Kidney epithelial cell (primary cell): Measurements from ENCODE around the gene RNF166. TPM values are rescaled to one million over a fixed set of nuclear protein-coding genes. Genes with fewer than 3 reads are reported as not detected.

Experiments
- DNase-seq: peaks from one replicate; pipeline ENCODE4 v3.0.0-alpha.2; 2010; ENCODE audit warnings: low read depth
- H3K27me3 ChIP-seq: 2 replicates; pipeline ENCODE4 v1.6.0; 2011; ENCODE audit warnings: low read length; ENCODE audit not compliant: control insufficient read depth, insufficient read depth
- H3K36me3 ChIP-seq: 2 replicates; pipeline ENCODE4 v1.5.1; 2011; ENCODE audit warnings: low read length; ENCODE audit not compliant: control insufficient read depth, insufficient read depth
- H3K4me3 ChIP-seq: 2 replicates; pipeline ENCODE4 v1.5.1; 2011; ENCODE audit warnings: low read depth, mild to moderate bottlenecking, control low read depth, low read length
- CTCF ChIP-seq: IDR thresholded peaks from 2 replicates; pipeline ENCODE4 v1.5.1; 2011; ENCODE audit warnings: mild to moderate bottlenecking, moderate library complexity, low read length, control low read depth, inconsistent platforms; ENCODE audit not compliant: insufficient read depth, poor library complexity, severe bottlenecking
- total RNA-seq: library from RNA; depleted of rRNA; stranded (reverse); fragments of >200 nt; gene quantifications from 2 replicates; pipeline ENCODE4 v1.2.3, GENCODE V29; 2015

The RNF166 gene
- total RNA-seq, 1 donor from 2014 or later = 33.0 TPM

- TF ChIP-seq CTCF = no peak
- no peak overlapping the region for H3K4me3 ChIP-seq
- peaks cover 2% of the 10 kb centered on the region for H3K36me3 ChIP-seq
- DNase-seq = no peak
- no peaks in the 10 kb centered on the region for H3K27me3 ChIP-seq
Observed at GRCh38 chr16:88651989-88652761, 54.0 kb downstream of the RNF166 start.

GRCh38 chr16:88651276-88651988 is 54.8 kb downstream of the RNF166 start:
- peaks cover 2% of the 10 kb centered on the region for H3K36me3 ChIP-seq
- peak; percentile 62 for DNase-seq
- H3K4me3 ChIP-seq = peak overlapping the region; percentile 75
- no peaks in the 10 kb centered on the region for H3K27me3 ChIP-seq
- TF ChIP-seq CTCF = no peak

GRCh38 chr16:88650749-88651275 is 55.4 kb downstream of the RNF166 start, which contains the start of gene CYBA:
Gene CYBA (minus strand): TSS chr16:88651053. CDS start chr16:88651013, 40 bp downstream.
- no peaks in the 10 kb centered on the region for H3K27me3 ChIP-seq
- DNase-seq = no peak
- TF ChIP-seq CTCF = no peak
- H3K36me3 ChIP-seq = peaks cover 2% of the 10 kb centered on the region
- peak within 1 kb of the TSS; percentile 75 for H3K4me3 ChIP-seq

GRCh38 chr16:88649924-88650748 is 56.1 kb downstream of the RNF166 start:
- peaks cover 2% of the 10 kb centered on the region for H3K36me3 ChIP-seq
- no peak for DNase-seq
- H3K4me3 ChIP-seq = peak overlapping the region; percentile 75
- no peaks in the 10 kb centered on the region for H3K27me3 ChIP-seq
- TF ChIP-seq CTCF = no peak

- no peaks in the 10 kb centered on the region for H3K36me3 ChIP-seq
- H3K4me3 ChIP-seq = peak overlapping the region; percentile 75
- TF ChIP-seq CTCF = no peak
- H3K27me3 ChIP-seq = no peaks in the 10 kb centered on the region
- DNase-seq = no peak
Observed at GRCh38 chr16:88649195-88649923, 56.8 kb downstream of the RNF166 start.
